ENCODE measurements around the gene TMSB10.

Gene TMSB10

GRCh38 chr2:84876369-84876768, 29.1 kb upstream of the TMSB10 start:
- TF ChIP-seq SNAI2 (CRISPR knock-in tag; IDR thresholded peaks at IDR 0.05) (no peak), ESRRG (CRISPR knock-in tag; IDR thresholded peaks at IDR 0.05) (no peak), ARNTL (CRISPR knock-in tag; IDR thresholded peaks at IDR 0.05; ENCODE audit: borderline replicate concordance, low read depth) (no peak), ZC3H10 (CRISPR knock-in tag; IDR thresholded peaks at IDR 0.05) (no peak), ZNF565 (CRISPR knock-in tag; conservative IDR thresholded peaks at IDR 0.05; ENCODE audit: low read depth) (no peak), OSR1 (CRISPR knock-in tag; IDR thresholded peaks at IDR 0.05) (no peak), ZFP30 (CRISPR knock-in tag; IDR thresholded peaks at IDR 0.05) (no peak), ZFP3 (CRISPR knock-in tag; IDR thresholded peaks at IDR 0.05) (no peak), CREB5 (CRISPR knock-in tag; IDR thresholded peaks at IDR 0.05; ENCODE audit: low read depth) (no peak)
- TF ChIP-seq, protein P1, sequence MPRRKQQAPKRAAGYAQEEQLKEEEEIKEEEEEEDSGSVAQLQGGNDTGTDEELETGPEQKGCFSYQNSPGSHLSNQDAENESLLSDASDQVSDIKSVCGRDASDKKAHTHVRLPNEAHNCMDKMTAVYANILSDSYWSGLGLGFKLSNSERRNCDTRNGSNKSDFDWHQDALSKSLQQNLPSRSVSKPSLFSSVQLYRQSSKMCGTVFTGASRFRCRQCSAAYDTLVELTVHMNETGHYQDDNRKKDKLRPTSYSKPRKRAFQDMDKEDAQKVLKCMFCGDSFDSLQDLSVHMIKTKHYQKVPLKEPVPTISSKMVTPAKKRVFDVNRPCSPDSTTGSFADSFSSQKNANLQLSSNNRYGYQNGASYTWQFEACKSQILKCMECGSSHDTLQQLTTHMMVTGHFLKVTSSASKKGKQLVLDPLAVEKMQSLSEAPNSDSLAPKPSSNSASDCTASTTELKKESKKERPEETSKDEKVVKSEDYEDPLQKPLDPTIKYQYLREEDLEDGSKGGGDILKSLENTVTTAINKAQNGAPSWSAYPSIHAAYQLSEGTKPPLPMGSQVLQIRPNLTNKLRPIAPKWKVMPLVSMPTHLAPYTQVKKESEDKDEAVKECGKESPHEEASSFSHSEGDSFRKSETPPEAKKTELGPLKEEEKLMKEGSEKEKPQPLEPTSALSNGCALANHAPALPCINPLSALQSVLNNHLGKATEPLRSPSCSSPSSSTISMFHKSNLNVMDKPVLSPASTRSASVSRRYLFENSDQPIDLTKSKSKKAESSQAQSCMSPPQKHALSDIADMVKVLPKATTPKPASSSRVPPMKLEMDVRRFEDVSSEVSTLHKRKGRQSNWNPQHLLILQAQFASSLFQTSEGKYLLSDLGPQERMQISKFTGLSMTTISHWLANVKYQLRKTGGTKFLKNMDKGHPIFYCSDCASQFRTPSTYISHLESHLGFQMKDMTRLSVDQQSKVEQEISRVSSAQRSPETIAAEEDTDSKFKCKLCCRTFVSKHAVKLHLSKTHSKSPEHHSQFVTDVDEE (CRISPR knock-in tag; IDR thresholded peaks at IDR 0.05): no peak
- ATAC-seq: no peak

- TF ChIP-seq ZC3H10 (CRISPR knock-in tag; IDR thresholded peaks at IDR 0.05) (no peak), ARNTL (CRISPR knock-in tag; IDR thresholded peaks at IDR 0.05; ENCODE audit: borderline replicate concordance, low read depth) (no peak), ZNF8 (CRISPR knock-in tag; IDR thresholded peaks at IDR 0.05) (no peak), BACH2 (CRISPR knock-in tag; IDR thresholded peaks at IDR 0.05; ENCODE audit: borderline replicate concordance) (no peak), SNAI2 (CRISPR knock-in tag; IDR thresholded peaks at IDR 0.05) (no peak), ZFP30 (CRISPR knock-in tag; IDR thresholded peaks at IDR 0.05) (no peak)
- TF ChIP-seq, protein P1 (CRISPR knock-in tag; IDR thresholded peaks at IDR 0.05): no peak
- ATAC-seq: no peak
Measured at GRCh38 chr2:84878459-84878858, 27.0 kb upstream of the TMSB10 start.

GRCh38 chr2:84878896-84879583, 26.4 kb upstream of the TMSB10 start:
- ATAC-seq: no peak
- TF ChIP-seq, protein P2, sequence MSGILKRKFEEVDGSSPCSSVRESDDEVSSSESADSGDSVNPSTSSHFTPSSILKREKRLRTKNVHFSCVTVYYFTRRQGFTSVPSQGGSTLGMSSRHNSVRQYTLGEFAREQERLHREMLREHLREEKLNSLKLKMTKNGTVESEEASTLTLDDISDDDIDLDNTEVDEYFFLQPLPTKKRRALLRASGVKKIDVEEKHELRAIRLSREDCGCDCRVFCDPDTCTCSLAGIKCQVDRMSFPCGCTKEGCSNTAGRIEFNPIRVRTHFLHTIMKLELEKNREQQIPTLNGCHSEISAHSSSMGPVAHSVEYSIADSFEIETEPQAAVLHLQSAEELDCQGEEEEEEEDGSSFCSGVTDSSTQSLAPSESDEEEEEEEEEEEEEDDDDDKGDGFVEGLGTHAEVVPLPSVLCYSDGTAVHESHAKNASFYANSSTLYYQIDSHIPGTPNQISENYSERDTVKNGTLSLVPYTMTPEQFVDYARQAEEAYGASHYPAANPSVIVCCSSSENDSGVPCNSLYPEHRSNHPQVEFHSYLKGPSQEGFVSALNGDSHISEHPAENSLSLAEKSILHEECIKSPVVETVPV (CRISPR knock-in tag; IDR thresholded peaks at IDR 0.05): no peak
- TF ChIP-seq ZNF70 (CRISPR knock-in tag; IDR thresholded peaks at IDR 0.05) (no peak), ZFP3 (CRISPR knock-in tag; IDR thresholded peaks at IDR 0.05) (no peak), ZNF565 (CRISPR knock-in tag; conservative IDR thresholded peaks at IDR 0.05; ENCODE audit: low read depth) (no peak), RARB (CRISPR knock-in tag; IDR thresholded peaks at IDR 0.05) (no peak), SNAI2 (CRISPR knock-in tag; IDR thresholded peaks at IDR 0.05) (no peak), ESRRG (CRISPR knock-in tag; IDR thresholded peaks at IDR 0.05) (no peak), CREB5 (CRISPR knock-in tag; IDR thresholded peaks at IDR 0.05; ENCODE audit: low read depth) (no peak), ISL1 (CRISPR knock-in tag; IDR thresholded peaks at IDR 0.05) (no peak), ZFP30 (CRISPR knock-in tag; IDR thresholded peaks at IDR 0.05) (no peak), ZC3H10 (CRISPR knock-in tag; IDR thresholded peaks at IDR 0.05) (no peak), TCF4 (CRISPR knock-in tag; IDR thresholded peaks at IDR 0.05; ENCODE audit: borderline replicate concordance) (no peak), BACH2 (CRISPR knock-in tag; IDR thresholded peaks at IDR 0.05; ENCODE audit: borderline replicate concordance) (no peak), ARNTL (CRISPR knock-in tag; IDR thresholded peaks at IDR 0.05; ENCODE audit: borderline replicate concordance, low read depth) (no peak), PPARA (CRISPR knock-in tag; IDR thresholded peaks at IDR 0.05; ENCODE audit: borderline replicate concordance) (no peak), GLIS3 (CRISPR knock-in tag; IDR thresholded peaks at IDR 0.05) (no peak), CSDC2 (CRISPR knock-in tag; IDR thresholded peaks at IDR 0.05) (no peak), PATZ1 (CRISPR knock-in tag; IDR thresholded peaks at IDR 0.05; ENCODE audit: borderline replicate concordance) (no peak)
- TF ChIP-seq, protein P1 (CRISPR knock-in tag; IDR thresholded peaks at IDR 0.05): no peak

All from SK-N-SH treated with all-trans-retinoic acid at 6 μM for 48 hours (cell line).